GM12873 (cell line): Measurements from ENCODE around the gene KCNK3.

ENCODE experiments used
- TF ChIP-seq, protein P1 (sequence below): IDR thresholded peaks from 2 replicates; pipeline ENCODE4 v1.5.1; 2012; ENCODE audit warnings: low read depth, mild to moderate bottlenecking, moderate library complexity, low read length, control low read depth; ENCODE audit not compliant: insufficient read depth; ENCODE audit errors: missing control alignments

Gene KCNK3

DNA sequence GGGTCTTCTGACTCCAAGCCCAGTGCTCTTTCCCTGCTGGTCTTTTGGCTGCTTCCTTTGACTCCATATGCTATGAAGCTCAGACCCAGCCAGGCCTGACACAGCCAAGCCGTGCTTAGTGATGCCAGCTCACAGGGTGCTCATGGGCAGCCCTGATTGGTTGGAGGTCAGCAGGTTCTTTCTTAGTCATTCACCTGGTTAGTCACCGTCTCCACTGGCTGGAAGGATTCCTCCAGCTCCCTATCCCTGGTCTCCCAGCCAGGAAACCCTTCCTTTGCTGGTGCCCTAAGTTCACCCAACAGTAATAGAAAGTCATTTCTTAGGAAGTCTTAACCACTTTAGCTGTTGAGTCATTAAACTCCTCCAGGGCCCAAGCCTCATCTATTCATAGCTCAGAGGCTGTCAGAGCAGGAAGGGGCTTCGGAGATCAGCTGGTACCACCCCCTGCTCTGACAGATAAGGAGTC, 3.9 kb downstream of the KCNK3 start:
- TF ChIP-seq, protein P1, sequence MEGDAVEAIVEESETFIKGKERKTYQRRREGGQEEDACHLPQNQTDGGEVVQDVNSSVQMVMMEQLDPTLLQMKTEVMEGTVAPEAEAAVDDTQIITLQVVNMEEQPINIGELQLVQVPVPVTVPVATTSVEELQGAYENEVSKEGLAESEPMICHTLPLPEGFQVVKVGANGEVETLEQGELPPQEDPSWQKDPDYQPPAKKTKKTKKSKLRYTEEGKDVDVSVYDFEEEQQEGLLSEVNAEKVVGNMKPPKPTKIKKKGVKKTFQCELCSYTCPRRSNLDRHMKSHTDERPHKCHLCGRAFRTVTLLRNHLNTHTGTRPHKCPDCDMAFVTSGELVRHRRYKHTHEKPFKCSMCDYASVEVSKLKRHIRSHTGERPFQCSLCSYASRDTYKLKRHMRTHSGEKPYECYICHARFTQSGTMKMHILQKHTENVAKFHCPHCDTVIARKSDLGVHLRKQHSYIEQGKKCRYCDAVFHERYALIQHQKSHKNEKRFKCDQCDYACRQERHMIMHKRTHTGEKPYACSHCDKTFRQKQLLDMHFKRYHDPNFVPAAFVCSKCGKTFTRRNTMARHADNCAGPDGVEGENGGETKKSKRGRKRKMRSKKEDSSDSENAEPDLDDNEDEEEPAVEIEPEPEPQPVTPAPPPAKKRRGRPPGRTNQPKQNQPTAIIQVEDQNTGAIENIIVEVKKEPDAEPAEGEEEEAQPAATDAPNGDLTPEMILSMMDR: no peak

DNA sequence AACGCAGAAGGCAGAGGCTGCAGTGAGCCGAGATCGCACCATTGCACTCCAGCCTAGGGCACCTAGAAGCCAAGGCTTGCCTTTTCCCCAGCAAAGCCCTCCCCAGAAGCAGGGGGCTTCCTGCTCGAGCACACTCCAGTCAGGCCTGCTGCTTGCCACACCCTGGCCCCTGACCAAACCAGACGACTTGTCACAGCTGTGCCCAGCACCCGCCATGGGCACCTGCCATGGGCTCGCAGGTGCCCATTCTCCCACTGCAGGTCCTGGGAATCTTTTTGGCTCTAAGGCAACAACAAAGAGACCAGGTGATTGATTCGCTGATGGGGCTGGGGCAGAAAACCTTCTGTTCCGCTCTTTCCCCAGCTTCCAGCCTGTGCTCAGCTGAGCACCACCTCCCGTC, 4.9 kb downstream of the KCNK3 start:
- TF ChIP-seq, protein P1: no peak

DNA sequence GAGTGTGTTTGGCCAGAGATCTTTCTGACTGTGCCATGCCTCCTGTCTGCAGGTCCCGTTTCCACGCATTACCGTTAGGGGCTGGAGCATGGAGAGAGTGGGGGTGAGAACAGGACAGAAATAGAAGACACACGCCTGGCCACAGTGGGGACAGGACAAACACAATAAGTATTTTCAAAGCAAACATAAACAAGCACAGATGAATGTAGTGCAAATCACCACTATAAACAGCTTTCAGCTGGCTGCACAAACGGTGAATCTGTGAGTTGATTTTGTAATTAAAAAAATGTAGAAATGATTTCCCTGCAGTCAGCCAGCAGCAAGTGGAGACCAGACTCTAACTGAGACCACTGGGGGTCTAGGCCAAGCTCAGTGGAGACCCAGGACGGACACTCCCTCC, 6.8 kb downstream of the KCNK3 start:
- TF ChIP-seq, protein P1: no peak

DNA sequence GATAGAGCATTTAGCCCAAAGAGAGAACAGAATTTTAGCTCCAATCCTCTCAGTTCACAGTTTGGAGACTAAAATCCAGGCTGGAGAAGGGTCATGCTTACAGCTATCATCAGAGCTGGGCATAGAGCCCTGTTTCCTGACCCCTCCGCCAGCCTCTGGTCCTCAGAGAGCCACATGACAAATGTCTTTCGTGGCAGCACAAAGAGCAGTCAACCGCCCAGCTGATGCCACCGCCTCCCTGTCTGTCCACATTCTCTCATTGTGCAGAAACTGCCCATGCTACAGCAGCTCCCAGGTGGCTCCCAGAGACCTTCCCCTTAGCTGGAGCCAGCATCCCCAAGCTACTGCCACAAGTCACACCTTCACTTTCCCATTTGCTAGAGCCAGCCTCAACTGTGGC, 7.6 kb downstream of the KCNK3 start:
- TF ChIP-seq, protein P1: no peak

DNA sequence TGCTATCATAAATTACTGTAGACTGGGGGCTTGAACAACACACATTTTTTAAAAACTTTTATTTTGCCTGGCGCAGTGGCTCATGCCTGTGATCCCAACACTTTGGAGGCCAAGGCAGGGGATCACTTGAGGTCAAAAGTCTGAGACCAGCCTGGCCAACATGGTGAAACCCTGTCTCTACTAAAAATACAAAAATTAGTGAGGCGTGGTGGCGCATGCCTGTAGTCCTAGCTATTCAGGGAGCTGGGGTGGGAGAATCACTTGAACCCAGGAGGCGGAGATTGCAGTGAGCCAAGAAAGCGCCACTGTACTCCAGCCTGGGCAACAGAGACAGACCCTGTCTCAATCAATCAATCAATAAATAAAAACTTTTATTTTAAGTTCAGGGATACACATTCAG, 9.1 kb downstream of the KCNK3 start:
- TF ChIP-seq, protein P1: no peak

DNA sequence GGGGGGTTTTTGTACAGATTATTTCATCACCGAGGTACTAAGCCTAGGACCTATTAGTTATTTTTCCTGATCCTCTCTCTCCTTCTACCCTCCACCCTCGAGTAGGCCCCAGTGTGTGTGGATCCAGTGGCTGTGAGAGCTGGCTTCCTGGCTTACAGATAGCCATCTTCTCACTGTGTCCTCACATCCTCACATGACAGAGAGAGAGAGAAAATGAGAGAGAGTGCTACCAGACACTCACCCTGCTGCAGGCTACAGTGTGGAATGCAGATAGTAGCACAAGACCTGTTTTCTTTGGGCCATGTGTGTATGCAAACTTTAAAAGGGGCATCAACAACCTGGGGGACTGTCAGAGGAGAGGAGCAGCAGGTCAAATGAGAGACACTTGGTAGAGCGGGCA, 9.5 kb downstream of the KCNK3 start:
- TF ChIP-seq, protein P1: no peak

DNA sequence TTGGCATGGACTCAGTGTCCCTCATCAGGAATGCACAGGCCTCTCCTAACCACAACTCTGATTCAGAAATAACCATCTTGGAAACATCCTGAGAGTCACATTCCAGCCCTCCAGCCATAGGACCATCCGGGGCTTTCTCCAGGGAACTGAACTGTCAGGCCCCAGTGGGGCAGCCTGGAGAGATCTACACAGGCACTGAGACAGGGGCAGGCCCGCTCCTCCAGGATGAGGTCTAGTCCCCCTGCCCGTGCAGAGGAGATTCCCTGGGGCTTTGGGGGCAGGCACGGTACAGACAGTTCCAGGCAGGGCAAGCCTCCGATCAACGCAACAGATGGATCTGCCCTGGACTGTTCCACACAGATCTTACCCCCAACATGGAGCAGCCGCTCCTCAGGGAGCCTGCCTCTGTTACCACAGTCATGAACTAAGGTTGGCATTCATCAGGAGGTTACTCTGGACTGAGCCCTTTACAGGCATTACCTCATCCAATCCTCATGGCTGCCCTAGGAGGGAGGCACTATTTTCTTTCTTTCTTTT, 12.0 kb downstream of the KCNK3 start:
- TF ChIP-seq, protein P1: no peak
